DOHH2 (cell line): ENCODE results near the gene OSBPL3.

Experiments used
- EZH2phosphoT487 ChIP-seq: fragments of 200-600 bp; sonication (generic); IDR thresholded peaks from 2 replicates; pipeline ENCODE4 v1.6.1; 2017; ENCODE audit warnings: borderline replicate concordance, mild to moderate bottlenecking, antibody characterized with exemption, low read length, moderate library complexity, mixed read lengths
- TF ChIP-seq, protein P1 (sequence below): fragments of 200-600 bp; sonication (generic); IDR thresholded peaks from one replicate; pipeline ENCODE4 v1.5.1; 2014; ENCODE audit warnings: antibody characterized with exemption, mild to moderate bottlenecking, low read depth, low read length; ENCODE audit not compliant: poor library complexity, severe bottlenecking

DNA sequence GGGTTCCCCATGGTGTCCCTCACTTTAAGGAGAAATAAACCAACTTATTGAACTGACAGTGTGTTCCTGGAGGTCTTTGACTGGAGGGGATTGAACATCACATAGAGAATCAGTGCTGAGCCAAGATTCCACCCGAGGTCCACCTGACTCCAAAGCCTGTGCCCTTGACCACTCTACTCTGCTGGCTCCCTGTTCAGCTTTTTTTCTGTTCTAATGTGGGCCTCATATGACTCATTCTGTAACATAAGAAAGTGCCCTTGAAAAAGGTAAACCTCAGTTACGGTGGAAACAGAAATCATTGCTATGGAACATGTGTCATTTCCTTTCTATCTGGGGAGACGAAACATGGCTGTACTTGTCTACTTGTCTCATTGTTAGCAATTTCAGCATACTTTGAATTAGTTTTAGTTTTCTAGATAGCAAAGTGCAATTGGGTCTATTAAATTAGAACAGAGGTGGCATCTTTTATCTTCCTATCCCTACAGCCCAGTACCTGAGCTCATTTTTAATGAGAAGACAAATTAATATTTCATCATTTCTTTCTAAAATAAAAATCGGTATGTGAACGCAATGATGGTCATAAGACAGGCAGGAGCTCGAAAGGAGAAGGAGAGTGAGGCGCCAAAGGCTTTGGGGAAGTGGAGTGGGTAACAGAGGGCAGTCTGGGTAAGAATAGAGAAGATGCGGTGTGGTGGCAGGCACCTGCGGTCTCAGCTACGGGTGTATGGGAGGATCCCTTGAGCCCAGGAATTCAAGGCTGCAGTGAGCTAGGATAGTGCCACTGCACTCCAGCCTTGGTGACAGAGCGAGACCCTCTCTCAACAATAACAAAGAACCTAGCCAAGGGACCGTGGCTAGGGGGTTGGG lies 224.2 kb downstream of the OSBPL3 start:
- TF ChIP-seq, protein P1, sequence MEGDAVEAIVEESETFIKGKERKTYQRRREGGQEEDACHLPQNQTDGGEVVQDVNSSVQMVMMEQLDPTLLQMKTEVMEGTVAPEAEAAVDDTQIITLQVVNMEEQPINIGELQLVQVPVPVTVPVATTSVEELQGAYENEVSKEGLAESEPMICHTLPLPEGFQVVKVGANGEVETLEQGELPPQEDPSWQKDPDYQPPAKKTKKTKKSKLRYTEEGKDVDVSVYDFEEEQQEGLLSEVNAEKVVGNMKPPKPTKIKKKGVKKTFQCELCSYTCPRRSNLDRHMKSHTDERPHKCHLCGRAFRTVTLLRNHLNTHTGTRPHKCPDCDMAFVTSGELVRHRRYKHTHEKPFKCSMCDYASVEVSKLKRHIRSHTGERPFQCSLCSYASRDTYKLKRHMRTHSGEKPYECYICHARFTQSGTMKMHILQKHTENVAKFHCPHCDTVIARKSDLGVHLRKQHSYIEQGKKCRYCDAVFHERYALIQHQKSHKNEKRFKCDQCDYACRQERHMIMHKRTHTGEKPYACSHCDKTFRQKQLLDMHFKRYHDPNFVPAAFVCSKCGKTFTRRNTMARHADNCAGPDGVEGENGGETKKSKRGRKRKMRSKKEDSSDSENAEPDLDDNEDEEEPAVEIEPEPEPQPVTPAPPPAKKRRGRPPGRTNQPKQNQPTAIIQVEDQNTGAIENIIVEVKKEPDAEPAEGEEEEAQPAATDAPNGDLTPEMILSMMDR, result no peak
- TF ChIP-seq EZH2phosphoT487, result no peak
